Hepatocyte (in vitro differentiated cells): ENCODE results near the gene CNGA3. TPM values are rescaled to one million over a fixed set of nuclear protein-coding genes. Genes with fewer than 3 reads are reported as not detected.

Experiments used
- DNase-seq: peaks from one replicate; pipeline ENCODE4 v3.0.0-alpha.2; 2016; ENCODE audit warnings: low spot score
- H2AFZ ChIP-seq: fragments of 200-600 bp; sonication (generic); 2 replicates; pipeline ENCODE4 v1.6.0; 2016; ENCODE audit warnings: antibody characterized with exemption, mild to moderate bottlenecking
- H3K27ac ChIP-seq: fragments of 200-600 bp; sonication (generic); 2 replicates; pipeline ENCODE4 v1.5.1; 2016; ENCODE audit warnings: mild to moderate bottlenecking
- H3K27me3 ChIP-seq: fragments of 200-600 bp; sonication (generic); 2 replicates; pipeline ENCODE4 v1.6.1; 2016
- H3K36me3 ChIP-seq: fragments of 200-600 bp; sonication (generic); replicated peaks from 2 replicates; pipeline ENCODE4 v1.5.1; 2016; ENCODE audit warnings: low read depth; ENCODE audit not compliant: insufficient read depth
- H3K4me1 ChIP-seq: fragments of 200-600 bp; sonication (generic); 2 replicates; pipeline ENCODE4 v1.5.1; 2016; ENCODE audit warnings: mild to moderate bottlenecking, moderate library complexity; ENCODE audit not compliant: insufficient read depth
- H3K4me2 ChIP-seq: fragments of 200-600 bp; sonication (generic); 2 replicates; pipeline ENCODE4 v1.6.0; 2016
- H3K4me3 ChIP-seq: fragments of 200-600 bp; sonication (generic); 2 replicates; pipeline ENCODE4 v1.5.1; 2016; ENCODE audit warnings: mild to moderate bottlenecking
- H3K79me2 ChIP-seq: fragments of 200-600 bp; sonication (generic); 2 replicates; pipeline ENCODE4 v1.6.0; 2017; ENCODE audit warnings: mild to moderate bottlenecking
- H3K9me2 ChIP-seq: fragments of 200-600 bp; sonication (generic); replicated peaks from 2 replicates; pipeline ENCODE4 v1.6.0; 2017; ENCODE audit warnings: mild to moderate bottlenecking; ENCODE audit not compliant: insufficient read depth
- H3K9me3 ChIP-seq: fragments of 200-600 bp; sonication (generic); 2 replicates; pipeline ENCODE4 v1.5.1; 2016; ENCODE audit warnings: low read depth, mild to moderate bottlenecking
- H4K20me1 ChIP-seq: fragments of 200-600 bp; sonication (generic); 2 replicates; pipeline ENCODE4 v1.6.0; 2016; ENCODE audit warnings: mild to moderate bottlenecking; ENCODE audit not compliant: insufficient read depth, poor library complexity, severe bottlenecking
- CTCF ChIP-seq: fragments of 200-600 bp; sonication (generic); IDR thresholded peaks from 2 replicates; pipeline ENCODE4 v1.5.1; 2016; ENCODE audit warnings: antibody characterized with exemption, mild to moderate bottlenecking; ENCODE audit not compliant: poor library complexity
- EZH2 ChIP-seq: fragments of 200-600 bp; sonication (generic); IDR thresholded peaks from 2 replicates; pipeline ENCODE4 v1.6.1; 2016; ENCODE audit warnings: antibody characterized with exemption, mild to moderate bottlenecking, borderline replicate concordance
- EZH2phosphoT487 ChIP-seq: fragments of 200-600 bp; sonication (generic); IDR thresholded peaks from one replicate; pipeline ENCODE4 v1.6.1; 2018; ENCODE audit warnings: antibody characterized with exemption, mild to moderate bottlenecking, low read depth, moderate library complexity; ENCODE audit not compliant: unreplicated experiment, severe bottlenecking
- WGBS: methylation state at CpG from one replicate; pipeline ENCODE4 v1.1.6; 2016; ENCODE audit warnings: low lambda C conversion rate; ENCODE audit errors: missing lambda C conversion rate; 5-methylcytosine and 5-hydroxymethylcytosine counted together
- polyA plus RNA-seq: library from polyadenylated mRNA; unstranded; fragments of >200 nt; fragmentation: Nextera tagmentation; extraction: Ambion mirVana; gene quantifications from 2 replicates; pipeline ENCODE4 v1.2.1, GENCODE V29; 2016
- total RNA-seq: library from RNA; depleted of rRNA; stranded (reverse); fragments of >200 nt; gene quantifications from 2 replicates; pipeline ENCODE4 v1.2.3, GENCODE V29; 2014

The CNGA3 gene
- total and polyA plus RNA-seq, 2 experiments from 2014 or later = 0.13 TPM; not detected in 1

- Histone ChIP-seq H3K9me2 (no peaks in the 10 kb centered on the region), H3K4me1 (no peaks in the 10 kb centered on the region), H3K27ac (no peak overlapping the region), H3K9me3 (no peaks in the 10 kb centered on the region), H4K20me1 (no peaks in the 10 kb centered on the region), H3K79me2 (no peaks in the 10 kb centered on the region), H3K36me3 (no peaks in the 10 kb centered on the region), H3K27me3 (peaks cover 10% of the 10 kb centered on the region), H3K4me3 (no peak overlapping the region), H2AFZ (no peak overlapping the region), H3K4me2 (no peak overlapping the region)
- no peak for DNase-seq
- TF ChIP-seq CTCF (no peak), EZH2 (no peak), EZH2phosphoT487 (no peak)
- WGBS = 96% methylated on average over 11 of the region's 11 CpGs
These were observed 35.8 kb downstream of the CNGA3 start for GRCh38 chr2:98382086-98382485.

- no peak for DNase-seq
- Histone ChIP-seq H3K4me2 (no peak overlapping the region), H3K9me3 (no peaks in the 10 kb centered on the region), H3K27ac (no peak overlapping the region), H3K27me3 (peaks cover 8% of the 10 kb centered on the region), H3K79me2 (no peaks in the 10 kb centered on the region), H3K4me3 (no peak overlapping the region), H3K9me2 (no peaks in the 10 kb centered on the region), H3K4me1 (no peaks in the 10 kb centered on the region), H2AFZ (no peak overlapping the region), H3K36me3 (no peaks in the 10 kb centered on the region), H4K20me1 (no peaks in the 10 kb centered on the region)
- WGBS = 78% methylated on average over 7 of the region's 7 CpGs
- TF ChIP-seq EZH2phosphoT487 = no peak
- no peak for TF ChIP-seq EZH2
- TF ChIP-seq CTCF = no peak
These were observed 36.5 kb downstream of the CNGA3 start for GRCh38 chr2:98382739-98383138.

- no peaks in the 10 kb centered on the region for H3K79me2 ChIP-seq
- no peak for TF ChIP-seq CTCF
- TF ChIP-seq EZH2 = no peak
- TF ChIP-seq EZH2phosphoT487 = no peak
- no peak overlapping the region for H3K4me2 ChIP-seq
- H3K27me3 ChIP-seq = peaks cover 4% of the 10 kb centered on the region
- H3K9me3 ChIP-seq = no peaks in the 10 kb centered on the region
- H3K4me1 ChIP-seq = no peaks in the 10 kb centered on the region
- H3K9me2 ChIP-seq = no peaks in the 10 kb centered on the region
- 34% methylated on average over 6 of the region's 6 CpGs for WGBS
- no peak overlapping the region for H3K27ac ChIP-seq
- H2AFZ ChIP-seq = no peak overlapping the region
- H3K36me3 ChIP-seq = no peaks in the 10 kb centered on the region
- no peak for DNase-seq
- no peak overlapping the region for H3K4me3 ChIP-seq
- no peaks in the 10 kb centered on the region for H4K20me1 ChIP-seq
These were observed 36.9 kb downstream of the CNGA3 start for GRCh38 chr2:98383166-98383565.
